ENCODE results near the gene RNF166. TPM values are rescaled to one million over a fixed set of nuclear protein-coding genes. Genes with fewer than 3 reads are reported as not detected.

Gene RNF166
- total and polyA plus RNA-seq, 2 of the 13 experiments (the other 11 are each of a cell fraction or from before 2014, with no cell fraction given), result 21.4 to 23.0 TPM

DNA sequence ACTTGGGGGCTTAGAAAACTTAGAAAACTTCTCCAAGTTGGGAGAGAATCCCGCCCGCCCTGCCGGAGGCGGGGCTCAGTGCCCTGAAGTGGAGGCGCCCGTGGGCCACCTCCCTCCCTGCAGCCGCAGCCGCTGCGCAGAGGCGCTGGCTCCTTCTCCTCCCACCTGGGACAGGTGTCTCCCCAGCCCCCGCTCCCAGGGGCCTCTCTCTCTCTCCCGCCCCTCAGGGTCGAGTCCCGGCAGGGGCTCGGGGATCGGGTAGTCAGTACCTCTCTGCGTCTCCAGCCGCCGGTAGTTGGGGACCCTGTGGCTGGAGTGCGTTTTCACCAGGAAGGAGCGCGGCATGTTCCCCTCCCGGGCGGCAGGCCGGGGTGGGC, 20.2 kb downstream of the RNF166 start:
- peaks cover 19 to 79% of the 10 kb centered on the region in 2 experiments for H3K27me3 ChIP-seq (ENCODE audit: control insufficient read depth in 1 of 2, insufficient read depth in 2 of 2, low read length in 2 of 2)
- TF ChIP-seq SP140L (CRISPR knock-in tag; IDR thresholded peaks at IDR 0.05; ENCODE audit: borderline replicate concordance) (no peak), ZNF891 (CRISPR knock-in tag; IDR thresholded peaks at IDR 0.05) (no peak), MAZ (IDR thresholded peaks at IDR 0.05; ENCODE audit: borderline replicate concordance, low read depth, low read length) (no peak), MAZ (CRISPR knock-in tag; IDR thresholded peaks at IDR 0.05; ENCODE audit: low read depth) (0 out of 2 replicates have a peak, but pooled peaks have one; percentile 21), RXRA (CRISPR knock-in tag; IDR thresholded peaks at IDR 0.05) (0 out of 2 replicates have a peak, but pooled peaks have one; percentile 2), PCBP1 (IDR thresholded peaks at IDR 0.05; ENCODE audit: borderline replicate concordance, low read depth, low read length) (0 out of 2 replicates have a peak, but pooled peaks have one; percentile 40), SOX5 (CRISPR knock-in tag; IDR thresholded peaks at IDR 0.05; ENCODE audit: borderline replicate concordance) (peak; percentile 2; the same call in 1 of the 2 replicates), EZH2 (conservative IDR thresholded peaks at IDR 0.05; ENCODE audit: low read depth, low read length) (no peak), ZFP82 (CRISPR knock-in tag; IDR thresholded peaks at IDR 0.05; ENCODE audit: borderline replicate concordance) (0 out of 2 replicates have a peak, but pooled peaks have one; percentile 68), KLF9 (CRISPR knock-in tag; IDR thresholded peaks at IDR 0.05; ENCODE audit: low read depth) (0 out of 2 replicates have a peak, but pooled peaks have one; percentile 23), ZKSCAN5 (CRISPR knock-in tag; IDR thresholded peaks at IDR 0.05) (no peak)
- TF ChIP-seq, protein P1, sequence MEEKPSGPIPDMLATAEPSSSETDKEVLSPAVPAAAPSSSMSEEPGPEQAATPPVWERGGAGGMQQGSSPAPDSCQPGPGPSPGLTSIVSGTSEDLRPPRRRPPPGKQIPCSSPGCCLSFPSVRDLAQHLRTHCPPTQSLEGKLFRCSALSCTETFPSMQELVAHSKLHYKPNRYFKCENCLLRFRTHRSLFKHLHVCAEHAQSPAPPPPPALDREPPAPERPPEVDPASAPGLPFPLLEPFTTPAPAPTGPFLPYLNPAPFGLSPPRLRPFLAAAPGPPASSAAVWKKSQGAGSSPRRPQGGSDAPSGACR (CRISPR knock-in tag; IDR thresholded peaks at IDR 0.05), result peak; percentile 70; the same call in 1 of the 2 replicates
- TF ChIP-seq, protein P2, sequence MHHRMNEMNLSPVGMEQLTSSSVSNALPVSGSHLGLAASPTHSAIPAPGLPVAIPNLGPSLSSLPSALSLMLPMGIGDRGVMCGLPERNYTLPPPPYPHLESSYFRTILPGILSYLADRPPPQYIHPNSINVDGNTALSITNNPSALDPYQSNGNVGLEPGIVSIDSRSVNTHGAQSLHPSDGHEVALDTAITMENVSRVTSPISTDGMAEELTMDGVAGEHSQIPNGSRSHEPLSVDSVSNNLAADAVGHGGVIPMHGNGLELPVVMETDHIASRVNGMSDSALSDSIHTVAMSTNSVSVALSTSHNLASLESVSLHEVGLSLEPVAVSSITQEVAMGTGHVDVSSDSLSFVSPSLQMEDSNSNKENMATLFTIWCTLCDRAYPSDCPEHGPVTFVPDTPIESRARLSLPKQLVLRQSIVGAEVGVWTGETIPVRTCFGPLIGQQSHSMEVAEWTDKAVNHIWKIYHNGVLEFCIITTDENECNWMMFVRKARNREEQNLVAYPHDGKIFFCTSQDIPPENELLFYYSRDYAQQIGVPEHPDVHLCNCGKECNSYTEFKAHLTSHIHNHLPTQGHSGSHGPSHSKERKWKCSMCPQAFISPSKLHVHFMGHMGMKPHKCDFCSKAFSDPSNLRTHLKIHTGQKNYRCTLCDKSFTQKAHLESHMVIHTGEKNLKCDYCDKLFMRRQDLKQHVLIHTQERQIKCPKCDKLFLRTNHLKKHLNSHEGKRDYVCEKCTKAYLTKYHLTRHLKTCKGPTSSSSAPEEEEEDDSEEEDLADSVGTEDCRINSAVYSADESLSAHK (CRISPR knock-in tag; IDR thresholded peaks at IDR 0.05; ENCODE audit: borderline replicate concordance), result no peak
- TF ChIP-seq, protein P3, sequence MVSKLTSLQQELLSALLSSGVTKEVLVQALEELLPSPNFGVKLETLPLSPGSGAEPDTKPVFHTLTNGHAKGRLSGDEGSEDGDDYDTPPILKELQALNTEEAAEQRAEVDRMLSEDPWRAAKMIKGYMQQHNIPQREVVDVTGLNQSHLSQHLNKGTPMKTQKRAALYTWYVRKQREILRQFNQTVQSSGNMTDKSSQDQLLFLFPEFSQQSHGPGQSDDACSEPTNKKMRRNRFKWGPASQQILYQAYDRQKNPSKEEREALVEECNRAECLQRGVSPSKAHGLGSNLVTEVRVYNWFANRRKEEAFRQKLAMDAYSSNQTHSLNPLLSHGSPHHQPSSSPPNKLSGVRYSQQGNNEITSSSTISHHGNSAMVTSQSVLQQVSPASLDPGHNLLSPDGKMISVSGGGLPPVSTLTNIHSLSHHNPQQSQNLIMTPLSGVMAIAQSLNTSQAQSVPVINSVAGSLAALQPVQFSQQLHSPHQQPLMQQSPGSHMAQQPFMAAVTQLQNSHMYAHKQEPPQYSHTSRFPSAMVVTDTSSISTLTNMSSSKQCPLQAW (CRISPR knock-in tag; IDR thresholded peaks at IDR 0.05), result no peak
- TF ChIP-seq, protein P4, sequence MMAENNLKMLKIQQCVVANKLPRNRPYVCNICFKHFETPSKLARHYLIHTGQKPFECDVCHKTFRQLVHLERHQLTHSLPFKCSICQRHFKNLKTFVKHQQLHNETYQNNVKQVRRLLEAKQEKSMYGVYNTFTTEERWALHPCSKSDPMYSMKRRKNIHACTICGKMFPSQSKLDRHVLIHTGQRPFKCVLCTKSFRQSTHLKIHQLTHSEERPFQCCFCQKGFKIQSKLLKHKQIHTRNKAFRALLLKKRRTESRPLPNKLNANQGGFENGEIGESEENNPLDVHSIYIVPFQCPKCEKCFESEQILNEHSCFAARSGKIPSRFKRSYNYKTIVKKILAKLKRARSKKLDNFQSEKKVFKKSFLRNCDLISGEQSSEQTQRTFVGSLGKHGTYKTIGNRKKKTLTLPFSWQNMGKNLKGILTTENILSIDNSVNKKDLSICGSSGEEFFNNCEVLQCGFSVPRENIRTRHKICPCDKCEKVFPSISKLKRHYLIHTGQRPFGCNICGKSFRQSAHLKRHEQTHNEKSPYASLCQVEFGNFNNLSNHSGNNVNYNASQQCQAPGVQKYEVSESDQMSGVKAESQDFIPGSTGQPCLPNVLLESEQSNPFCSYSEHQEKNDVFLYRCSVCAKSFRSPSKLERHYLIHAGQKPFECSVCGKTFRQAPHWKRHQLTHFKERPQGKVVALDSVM (CRISPR knock-in tag; IDR thresholded peaks at IDR 0.05), result 0 out of 2 replicates have a peak, but pooled peaks have one; percentile 9
- FAIRE-seq (no peak), DNase-seq (ENCODE audit: low spot score) (no peak), ATAC-seq (peak; percentile 3)
- intact Hi-C loops (cut with micrococcal nuclease; ENCODE audit: unreplicated experiment) (no loop called here), in situ Hi-C loops (cut with HindIII; ENCODE audit: extremely low pct_ligation_motif_present, low pct_unique_long_range_greater_than_20kb) (no loop called here)
- peak overlapping the region; percentile 91 for H3K4me2 ChIP-seq (ENCODE audit: low read depth, low read length)
- no peak overlapping the region for H3K27ac ChIP-seq (ENCODE audit: extremely low read length, insufficient read depth, low read length)
- peaks cover 3% of the 10 kb centered on the region; the same call in 1 of the 2 replicates for H4K20me1 ChIP-seq (ENCODE audit: insufficient read depth, low read length)
- peak overlapping the region; percentile 52 to 76 (median 69) for H3K4me3 ChIP-seq (replicated peaks in 1 of 3; ENCODE audit: insufficient read depth in 1 of 3, low read depth in 2 of 3, low read length in 3 of 3)
- no peaks in the 10 kb centered on the region for H3K79me2 ChIP-seq (ENCODE audit: insufficient read depth, low read length)
- CTCF ChIA-PET (ENCODE audit: low intra/inter-chr PET ratio, low total read pairs), result no interaction called here
- no peaks in the 10 kb centered on the region for H3K36me3 ChIP-seq (replicated peaks in 1 of 2; ENCODE audit: control insufficient read depth in 1 of 2, insufficient read depth in 2 of 2, low read length in 2 of 2)
- POLR2A ChIA-PET, result interaction anchor here (2.6 kb wide), 1 partner anchor 14 kb away, joined by 11 read pairs; no protein-coding TSS in a partner anchor
- no TSS peak for BruUV-seq (replicated peaks)
- H3K9me3 ChIP-seq (ENCODE audit: low read length), result no peaks in the 10 kb centered on the region
- peaks cover 54% of the 10 kb centered on the region for H3K4me1 ChIP-seq (ENCODE audit: insufficient read depth, low read length)
- WGBS (ENCODE audit: low lambda C conversion rate), result under 1% methylated on average over 17 of the region's 25 CpGs
- H2AFZ ChIP-seq (ENCODE audit: low read length), result no peak overlapping the region
- peak overlapping the region; percentile 8; the same call in 1 of the 2 replicates for H3K9ac ChIP-seq (ENCODE audit: insufficient read depth, low read depth, low read length)
